ENCODE data around the gene TEX13A.

- TF ChIP-seq CTCF (optimal IDR thresholded peaks at IDR 0.05 in 1 of 3, IDR thresholded peaks at IDR 0.05 in 1 of 3, conservative IDR thresholded peaks at IDR 0.05 in 1 of 3; ENCODE audit: extremely low read depth in 1 of 3, insufficient read depth in 2 of 3, low read length in 3 of 3) (no peak), EZH2 (IDR thresholded peaks at IDR 0.05; ENCODE audit: low read length) (no peak)
Measured at GRCh38 chrX:105263801-105264200, 43.3 kb upstream of the TEX13A start.
